ENCODE measurements around the gene VMAC.
"Not testable (repeated sequence)": the region's sequence is repeated elsewhere in the genome, so short reads cannot be mapped to it uniquely, and the experiment has no call there.

VMAC gene

GRCh38 chr19:5884065-5884811, 20.4 kb upstream of the VMAC start:
- DNase-seq = not testable (repeated sequence)

DNA sequence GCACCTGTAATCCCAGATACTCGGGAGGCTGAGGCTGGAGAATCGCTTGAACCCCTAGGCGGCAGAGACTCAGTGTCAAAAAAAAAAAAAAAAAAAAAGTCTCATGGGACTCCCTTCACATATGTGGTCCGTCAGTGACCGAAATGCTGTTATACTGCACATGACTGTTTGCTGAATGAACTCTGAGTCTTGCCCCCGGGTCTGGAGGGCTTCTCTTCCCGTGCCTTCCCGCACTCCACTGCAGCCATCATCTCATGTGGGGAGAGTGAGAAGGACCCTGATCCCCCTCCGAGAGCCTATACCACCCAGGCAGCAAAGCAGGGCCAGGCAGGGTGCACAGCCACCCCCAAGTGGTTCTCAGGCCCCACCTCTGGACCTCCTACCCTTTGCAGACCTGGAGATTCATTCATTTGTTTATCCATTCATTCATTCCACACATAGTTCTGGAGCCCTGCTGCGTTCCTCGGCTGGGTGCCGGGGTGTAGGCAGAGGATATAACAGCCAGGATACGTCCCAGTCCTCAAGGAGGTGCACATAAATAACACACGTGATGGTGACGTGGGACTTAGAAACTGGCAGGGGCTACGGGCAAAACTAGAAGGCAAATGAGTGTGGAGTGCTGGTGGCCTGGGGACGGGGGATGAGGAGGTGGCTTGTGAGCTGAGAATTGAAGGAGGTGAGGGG, 15.2 kb upstream of the VMAC start:
- no peak for DNase-seq

GRCh38 chr19:5890099-5890498, 14.6 kb upstream of the VMAC start:
- DNase-seq = no peak

DNA sequence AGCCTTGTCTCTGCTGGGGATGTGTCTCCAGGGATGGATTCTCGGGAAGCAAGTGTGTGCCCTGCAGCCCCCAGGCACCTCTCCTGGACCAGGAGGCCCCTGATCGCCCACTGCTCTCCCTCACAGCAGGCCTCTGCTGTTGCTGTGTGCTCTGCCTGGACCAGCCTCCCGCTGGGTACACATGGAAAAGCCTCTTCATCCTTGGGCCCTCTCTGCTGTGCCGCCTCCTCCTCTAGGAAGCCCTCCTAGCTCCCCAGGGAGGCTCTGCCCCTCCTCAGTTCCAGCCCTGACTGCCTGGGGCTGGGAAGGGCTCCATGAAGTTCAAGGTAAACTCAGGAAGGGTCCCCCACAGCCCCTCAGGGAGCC, 13.1 kb upstream of the VMAC start:
- no peak for DNase-seq

DNA sequence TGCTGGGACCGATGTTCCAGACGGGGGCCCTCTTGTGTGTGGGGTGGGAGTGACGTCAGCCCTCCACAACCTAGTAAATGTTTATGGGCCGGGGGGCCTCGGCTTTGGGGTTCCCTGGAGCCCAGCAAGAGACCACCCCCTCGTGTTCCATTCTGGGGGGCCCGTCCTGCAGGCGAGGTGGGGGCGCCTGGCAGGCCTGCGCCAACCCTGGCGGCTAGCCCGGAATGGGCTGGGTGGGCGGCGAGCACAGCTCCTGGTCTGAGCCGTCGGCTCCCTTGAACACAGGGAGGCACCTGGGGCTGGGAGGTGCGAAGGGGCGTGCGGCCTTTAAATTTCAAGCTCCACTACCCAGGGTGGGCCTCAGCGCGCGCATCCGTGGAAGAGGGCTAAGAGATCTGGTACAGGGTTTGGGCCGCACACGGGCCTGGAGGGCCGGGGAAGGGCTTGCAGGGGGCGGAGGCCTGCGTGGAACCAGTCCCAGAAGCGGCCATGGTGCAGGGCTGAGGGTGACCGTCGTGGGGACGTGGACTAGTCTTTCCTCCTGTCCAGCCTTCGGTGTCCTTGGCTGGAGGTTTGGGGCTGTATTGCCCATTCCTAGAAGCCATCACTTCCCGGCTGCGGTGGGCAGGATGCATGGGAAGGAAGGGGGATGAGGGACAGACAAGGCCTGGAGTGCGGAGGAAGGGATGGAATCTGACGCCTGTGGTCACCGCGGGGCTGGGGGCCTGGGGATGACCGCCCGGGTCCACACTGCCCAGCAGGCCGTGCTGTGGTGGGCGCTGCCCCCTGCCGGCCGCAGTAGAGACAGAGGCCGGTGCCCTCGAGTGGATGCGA, 12.5 kb upstream of the VMAC start:
- DNase-seq = peak; percentile 62

- no peak for DNase-seq
Observed at GRCh38 chr19:5892772-5893275, 11.8 kb upstream of the VMAC start.

DNA sequence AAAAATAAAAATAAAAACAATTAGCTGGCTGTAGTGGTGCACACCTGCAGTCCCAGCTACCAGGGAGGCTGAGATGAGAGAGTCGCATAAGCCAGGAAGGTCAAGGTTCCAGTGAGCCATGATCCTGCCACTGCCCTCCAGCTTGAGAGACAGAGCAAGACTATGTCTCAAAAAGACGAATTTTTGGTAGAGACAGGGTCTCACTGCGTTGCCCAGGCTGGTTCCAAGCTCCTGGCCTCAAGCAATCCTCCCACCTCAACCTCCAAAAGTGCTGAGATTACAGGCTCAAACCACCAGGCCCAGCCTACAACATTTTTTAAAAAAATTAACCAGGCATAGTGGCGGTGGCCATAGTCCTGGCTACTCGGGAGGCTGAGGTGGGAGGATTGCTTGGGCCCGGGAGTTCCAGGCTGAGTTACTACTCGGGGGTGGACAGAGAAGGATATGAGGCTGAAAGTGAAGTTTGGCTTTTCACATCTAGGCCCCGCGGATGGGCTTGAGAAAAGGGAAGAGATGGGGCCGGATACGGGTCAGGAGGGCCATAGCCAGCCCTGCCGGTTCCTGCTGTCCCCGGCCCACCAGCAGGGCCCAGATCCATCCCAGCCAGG, 11.3 kb upstream of the VMAC start:
- no peak for DNase-seq

- peak; percentile 95 for DNase-seq
Observed at GRCh38 chr19:5893907-5894703, 10.6 kb upstream of the VMAC start.

DNA sequence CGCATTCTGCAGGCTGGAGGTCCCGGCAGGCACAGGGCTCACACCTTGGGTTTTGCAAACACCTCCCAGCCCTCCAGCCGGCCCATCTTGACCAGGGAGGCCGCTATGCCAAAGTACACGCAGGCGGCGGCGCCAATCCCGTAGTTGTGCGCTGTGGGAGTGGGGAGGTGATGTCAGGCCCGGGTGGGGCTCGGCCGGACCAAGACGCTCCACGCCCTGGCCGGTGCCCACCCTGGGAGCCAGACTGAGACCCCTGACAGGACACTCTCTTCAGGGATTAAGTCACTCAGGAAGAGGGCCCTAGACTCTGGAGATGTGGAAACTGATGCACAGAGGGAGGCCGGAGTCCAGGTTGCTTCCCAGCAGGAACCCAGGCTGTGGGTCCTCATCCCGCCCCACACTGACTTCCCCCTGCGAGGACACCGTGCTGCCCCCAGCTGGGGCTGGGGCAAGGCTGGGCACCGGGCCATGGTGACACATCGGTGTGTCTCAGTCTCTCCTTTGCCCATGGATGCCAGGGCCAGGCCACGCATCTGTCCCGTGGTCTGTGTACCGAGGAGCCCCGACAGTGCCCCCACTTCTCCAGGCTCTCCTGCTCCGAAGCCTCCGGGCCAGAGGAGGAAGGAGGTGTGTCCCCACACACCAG, 9.8 kb upstream of the VMAC start:
- DNase-seq = no peak

GRCh38 chr19:5895409-5895808, 9.3 kb upstream of the VMAC start:
- DNase-seq = no peak

GRCh38 chr19:5895890-5896289, 8.8 kb upstream of the VMAC start:
- no peak for DNase-seq

DNA sequence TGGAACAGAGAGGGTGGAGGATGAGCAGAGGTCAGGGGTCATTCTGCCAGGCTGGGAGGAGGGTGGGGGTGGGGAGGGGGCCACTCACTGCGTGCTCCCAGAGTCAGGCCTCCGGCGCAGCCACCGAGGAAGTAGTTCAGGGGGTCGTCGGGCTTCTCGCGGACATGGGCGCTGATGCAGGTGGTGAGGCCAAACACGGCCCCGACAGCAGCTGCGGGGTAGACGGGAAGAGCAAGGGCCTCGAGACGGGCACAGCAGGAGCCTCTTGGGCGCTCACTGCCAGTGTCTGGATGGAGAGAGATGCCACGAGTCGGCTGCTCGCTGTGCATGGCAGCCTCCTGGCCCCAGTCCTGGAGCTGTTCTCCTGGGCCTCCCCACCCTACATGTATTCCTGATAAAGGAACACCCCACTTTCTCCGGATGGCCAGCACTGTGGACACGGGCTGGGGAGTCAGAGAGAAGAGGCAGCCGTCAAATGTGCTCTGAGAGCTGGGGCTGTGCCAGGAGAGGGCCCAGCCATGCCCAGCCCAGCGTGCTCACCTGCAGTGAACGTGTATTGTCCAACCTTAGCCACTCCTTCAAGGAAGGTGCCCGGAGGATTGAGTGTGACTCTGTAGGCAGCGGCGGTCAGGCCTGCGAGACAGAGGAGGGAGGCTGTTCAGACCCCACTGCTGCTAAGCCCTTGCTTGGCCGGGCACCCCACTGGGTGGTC, 8.2 kb upstream of the VMAC start:
- no peak for DNase-seq

- DNase-seq = no peak
Observed at GRCh38 chr19:5897189-5897969, 7.3 kb upstream of the VMAC start.

GRCh38 chr19:5899728-5900526, 4.7 kb upstream of the VMAC start:
- DNase-seq = no peak

DNA sequence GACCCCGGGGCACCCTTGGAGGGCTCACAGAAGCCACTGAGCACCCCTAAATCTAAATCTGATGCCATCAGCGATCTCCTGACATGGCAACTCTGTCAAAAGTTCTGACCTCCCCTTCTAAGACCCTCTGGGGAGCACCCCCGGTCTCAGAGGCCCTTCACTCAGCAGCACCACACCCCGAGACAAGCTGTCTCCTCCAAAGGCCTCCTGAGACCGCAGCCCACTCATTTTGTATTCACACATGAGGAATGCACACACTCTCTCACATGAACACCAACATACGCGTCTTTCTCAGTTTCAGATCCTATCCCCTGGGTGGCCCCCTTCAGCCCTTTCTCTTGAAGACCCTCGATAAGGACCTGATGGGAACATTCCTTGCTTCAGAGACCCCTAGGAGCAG, 3.7 kb upstream of the VMAC start:
- DNase-seq = no peak

- DNase-seq = peak; percentile 60
Observed at GRCh38 chr19:5903056-5903623, 1.5 kb upstream of the VMAC start.

DNA sequence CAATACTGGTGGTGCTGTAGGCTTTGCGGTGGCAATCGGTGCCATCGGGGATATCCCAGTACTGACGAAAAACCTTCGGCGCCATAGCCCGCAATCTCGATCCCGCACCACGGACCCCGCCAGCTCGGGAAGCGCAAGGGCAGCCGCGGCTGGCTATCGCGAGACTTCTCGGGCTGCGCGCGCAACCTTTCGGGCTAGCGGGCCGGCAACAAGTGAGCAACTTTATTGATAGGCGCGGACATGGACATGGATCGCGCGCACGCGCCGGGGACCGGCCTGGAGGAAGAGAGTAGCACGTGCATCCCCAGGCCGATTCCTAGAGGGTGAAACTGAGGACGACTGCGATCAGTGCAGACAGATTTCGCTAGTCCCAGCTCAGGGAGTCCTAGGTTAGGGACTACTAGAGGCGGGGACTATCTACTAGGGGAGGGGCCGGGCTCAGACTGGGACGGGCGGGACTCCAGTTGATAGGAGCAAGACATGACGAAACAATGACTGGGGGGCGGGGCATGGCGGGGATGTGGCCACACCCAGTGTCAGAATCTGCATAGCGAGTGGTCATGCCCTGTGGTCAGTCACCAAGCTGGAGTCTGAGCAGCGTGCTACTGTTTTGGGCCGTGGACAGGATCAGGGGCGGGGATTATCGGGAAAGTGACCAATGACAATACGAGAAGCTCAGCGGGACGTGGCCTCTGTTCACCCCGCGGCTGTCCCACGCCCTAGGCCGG, 884 bp upstream of the VMAC start, which contains the start of gene NDUFA11:
NDUFA11 (minus strand) TSS at position 167 of the 728 bp plus-strand sequence; CDS start at position 85, 82 bp downstream.
- DNase-seq = peak; percentile 97
